Neural progenitor cell (in vitro differentiated cells): ENCODE data around the gene SLC4A4. TPM values are rescaled to one million over a fixed set of nuclear protein-coding genes. Genes with fewer than 3 reads are reported as not detected.

ENCODE experiments used
- DNase-seq: peaks from one replicate; pipeline ENCODE4 v3.0.0-alpha.2; 2016; ENCODE audit warnings: low spot score
- H2AFZ ChIP-seq: fragments of 200-600 bp; sonication (generic); replicated peaks from 2 replicates; pipeline ENCODE4 v1.6.1; 2016; ENCODE audit warnings: antibody characterized with exemption
- H3F3A ChIP-seq: fragments of 200-600 bp; sonication (generic); 2 replicates; pipeline ENCODE4 v1.6.1; 2016; ENCODE audit warnings: antibody characterized with exemption, low read depth
- H3K27ac ChIP-seq: fragments of 200-600 bp; sonication (generic); 2 replicates; pipeline ENCODE4 v1.5.1; 2016; ENCODE audit warnings: mild to moderate bottlenecking
- H3K27me3 ChIP-seq: fragments of 200-600 bp; sonication (generic); 2 replicates; pipeline ENCODE4 v1.6.1; 2016; ENCODE audit warnings: mild to moderate bottlenecking, moderate library complexity
- H3K36me3 ChIP-seq: fragments of 200-600 bp; sonication (generic); 2 replicates; pipeline ENCODE4 v1.5.1; 2016
- H3K4me1 ChIP-seq: fragments of 200-600 bp; sonication (generic); 2 replicates; pipeline ENCODE4 v1.6.1; 2016; ENCODE audit warnings: mixed run types
- H3K4me2 ChIP-seq: fragments of 200-600 bp; sonication (generic); 2 replicates; pipeline ENCODE4 v1.6.1; 2016
- H3K4me3 ChIP-seq: fragments of 200-600 bp; sonication (generic); 2 replicates; pipeline ENCODE4 v1.5.1; 2016
- H3K79me2 ChIP-seq: fragments of 200-600 bp; sonication (generic); 2 replicates; pipeline ENCODE4 v1.6.1; 2016; ENCODE audit warnings: low read depth
- H3K9ac ChIP-seq: fragments of 200-600 bp; sonication (generic); 2 replicates; pipeline ENCODE4 v1.6.1; 2016
- H3K9me3 ChIP-seq: fragments of 200-600 bp; sonication (generic); 2 replicates; pipeline ENCODE4 v1.5.1; 2016; ENCODE audit warnings: low read depth
- H4K20me1 ChIP-seq: fragments of 200-600 bp; sonication (generic); 2 replicates; pipeline ENCODE4 v1.6.1; 2016; ENCODE audit warnings: low read depth
- H3K27ac Mint-ChIP-seq: 3 replicates; pipeline ENCODE4 v1.8.0; 2021; ENCODE audit warnings: mixed read lengths
- H3K27me3 Mint-ChIP-seq: 2 replicates; pipeline ENCODE4 v1.8.0; 2022; ENCODE audit warnings: low read depth, mild to moderate bottlenecking, inconsistent platforms, moderate library complexity, mixed read lengths; ENCODE audit not compliant: insufficient read depth
- H3K36me3 Mint-ChIP-seq: 3 replicates; pipeline ENCODE4 v1.8.0; 2021; ENCODE audit warnings: mixed read lengths
- H3K4me1 Mint-ChIP-seq: 3 replicates; pipeline ENCODE4 v1.8.0; 2021; ENCODE audit warnings: mixed read lengths
- H3K4me3 Mint-ChIP-seq: 3 replicates; pipeline ENCODE4 v1.8.0; 2021; ENCODE audit warnings: mild to moderate bottlenecking, moderate library complexity, mixed read lengths
- H3K9me3 Mint-ChIP-seq: 3 replicates; pipeline ENCODE4 v1.8.0; 2020; ENCODE audit warnings: mixed read lengths
- EZH2 ChIP-seq: fragments of 200-600 bp; sonication (generic); IDR thresholded peaks from 2 replicates; pipeline ENCODE4 v1.6.1; 2017; ENCODE audit warnings: antibody characterized with exemption, mild to moderate bottlenecking, moderate library complexity
- EZH2phosphoT487 ChIP-seq: fragments of 200-600 bp; sonication (generic); IDR thresholded peaks from 2 replicates; pipeline ENCODE4 v1.6.1; 2017; ENCODE audit warnings: antibody characterized with exemption
- total RNA-seq: library from RNA; depleted of rRNA; stranded (reverse); fragments of >200 nt; gene quantifications from 2 replicates; pipeline ENCODE4 v1.2.3, GENCODE V29; 2015; ENCODE audit warnings: low replicate concordance
- TF ChIP-seq, protein P1 (sequence below): fragments of 200-600 bp; sonication (generic); IDR thresholded peaks from 2 replicates; pipeline ENCODE4 v1.5.1; 2017; ENCODE audit warnings: antibody characterized with exemption, mild to moderate bottlenecking

Gene SLC4A4
- total RNA-seq, 1 donor from 2014 or later, result not detected

DNA sequence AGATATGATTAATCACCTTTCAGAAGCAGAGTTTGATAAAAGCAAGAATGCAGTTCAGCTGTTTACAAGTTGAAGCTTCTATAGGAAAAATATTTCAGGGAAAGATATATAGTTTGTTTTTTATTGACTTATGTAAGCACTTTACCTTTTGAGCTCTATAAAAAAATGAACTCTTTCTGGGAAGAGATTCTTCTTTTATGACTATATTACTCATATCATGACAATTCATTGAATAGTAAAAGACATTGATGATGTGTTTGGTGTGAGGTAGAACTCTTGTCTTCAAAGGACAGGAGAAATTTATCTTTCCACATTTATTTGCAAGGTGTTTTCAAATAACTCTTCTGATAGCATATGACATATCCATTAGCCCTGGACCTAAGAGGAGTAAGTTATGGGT lies 156.6 kb downstream of the SLC4A4 start:
- no peak overlapping the region for H3K4me3 Mint-ChIP-seq
- no peaks in the 10 kb centered on the region for H3K4me1 ChIP-seq
- H3K9ac ChIP-seq, result no peak overlapping the region
- no peaks in the 10 kb centered on the region for H3K27me3 ChIP-seq
- H3K27ac ChIP-seq, result no peak overlapping the region
- H3K4me3 ChIP-seq, result no peak overlapping the region
- no peaks in the 10 kb centered on the region for H3K79me2 ChIP-seq
- no peaks in the 10 kb centered on the region for H3K4me1 Mint-ChIP-seq
- no peak for DNase-seq
- no peaks in the 10 kb centered on the region for H4K20me1 ChIP-seq
- no peaks in the 10 kb centered on the region for H3K36me3 Mint-ChIP-seq
- no peaks in the 10 kb centered on the region for H3K9me3 Mint-ChIP-seq
- H3K36me3 ChIP-seq, result no peaks in the 10 kb centered on the region
- TF ChIP-seq EZH2, result no peak
- TF ChIP-seq, protein P1, sequence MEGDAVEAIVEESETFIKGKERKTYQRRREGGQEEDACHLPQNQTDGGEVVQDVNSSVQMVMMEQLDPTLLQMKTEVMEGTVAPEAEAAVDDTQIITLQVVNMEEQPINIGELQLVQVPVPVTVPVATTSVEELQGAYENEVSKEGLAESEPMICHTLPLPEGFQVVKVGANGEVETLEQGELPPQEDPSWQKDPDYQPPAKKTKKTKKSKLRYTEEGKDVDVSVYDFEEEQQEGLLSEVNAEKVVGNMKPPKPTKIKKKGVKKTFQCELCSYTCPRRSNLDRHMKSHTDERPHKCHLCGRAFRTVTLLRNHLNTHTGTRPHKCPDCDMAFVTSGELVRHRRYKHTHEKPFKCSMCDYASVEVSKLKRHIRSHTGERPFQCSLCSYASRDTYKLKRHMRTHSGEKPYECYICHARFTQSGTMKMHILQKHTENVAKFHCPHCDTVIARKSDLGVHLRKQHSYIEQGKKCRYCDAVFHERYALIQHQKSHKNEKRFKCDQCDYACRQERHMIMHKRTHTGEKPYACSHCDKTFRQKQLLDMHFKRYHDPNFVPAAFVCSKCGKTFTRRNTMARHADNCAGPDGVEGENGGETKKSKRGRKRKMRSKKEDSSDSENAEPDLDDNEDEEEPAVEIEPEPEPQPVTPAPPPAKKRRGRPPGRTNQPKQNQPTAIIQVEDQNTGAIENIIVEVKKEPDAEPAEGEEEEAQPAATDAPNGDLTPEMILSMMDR, result no peak
- no peak for TF ChIP-seq EZH2phosphoT487
- H3K9me3 ChIP-seq, result no peaks in the 10 kb centered on the region
- H3K27me3 Mint-ChIP-seq, result no peaks in the 10 kb centered on the region
- no peaks in the 10 kb centered on the region for H3F3A ChIP-seq
- H2AFZ ChIP-seq, result no peak overlapping the region
- no peak overlapping the region for H3K27ac Mint-ChIP-seq
- H3K4me2 ChIP-seq, result no peak overlapping the region

DNA sequence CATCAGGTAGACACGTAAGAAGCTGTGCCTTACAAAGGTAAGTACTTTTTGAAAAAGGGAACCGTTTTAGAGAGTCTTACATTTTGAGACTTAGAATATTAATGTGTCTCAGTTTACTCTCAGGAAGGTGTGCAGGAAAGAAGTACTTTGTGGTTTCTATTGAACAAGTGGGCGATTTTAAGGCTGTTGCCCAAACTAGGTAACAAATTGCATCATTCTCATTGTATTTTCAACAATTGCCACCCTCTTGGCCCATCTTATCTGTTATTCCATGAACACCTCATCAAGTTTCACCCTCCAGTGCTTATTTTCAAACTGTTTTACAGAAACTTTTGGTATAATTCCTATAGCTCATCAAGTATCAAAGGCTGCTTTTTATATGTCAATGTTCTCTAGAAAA lies 158.3 kb downstream of the SLC4A4 start:
- TF ChIP-seq EZH2phosphoT487 (no peak), EZH2 (no peak)
- TF ChIP-seq, protein P1, result no peak
- Mint-ChIP-seq H3K4me1 (no peaks in the 10 kb centered on the region), H3K4me3 (no peak overlapping the region), H3K9me3 (no peaks in the 10 kb centered on the region), H3K27ac (no peak overlapping the region), H3K36me3 (no peaks in the 10 kb centered on the region), H3K27me3 (no peaks in the 10 kb centered on the region)
- H3K79me2 ChIP-seq, result no peaks in the 10 kb centered on the region
- DNase-seq, result no peak
- no peaks in the 10 kb centered on the region for H3K27me3 ChIP-seq
- no peaks in the 10 kb centered on the region for H4K20me1 ChIP-seq
- no peaks in the 10 kb centered on the region for H3F3A ChIP-seq
- no peak overlapping the region for H2AFZ ChIP-seq
- H3K4me2 ChIP-seq, result no peak overlapping the region
- H3K4me1 ChIP-seq, result no peaks in the 10 kb centered on the region
- no peak overlapping the region for H3K27ac ChIP-seq
- H3K9me3 ChIP-seq, result no peaks in the 10 kb centered on the region
- H3K36me3 ChIP-seq, result no peaks in the 10 kb centered on the region
- H3K9ac ChIP-seq, result no peak overlapping the region
- H3K4me3 ChIP-seq, result no peak overlapping the region

DNA sequence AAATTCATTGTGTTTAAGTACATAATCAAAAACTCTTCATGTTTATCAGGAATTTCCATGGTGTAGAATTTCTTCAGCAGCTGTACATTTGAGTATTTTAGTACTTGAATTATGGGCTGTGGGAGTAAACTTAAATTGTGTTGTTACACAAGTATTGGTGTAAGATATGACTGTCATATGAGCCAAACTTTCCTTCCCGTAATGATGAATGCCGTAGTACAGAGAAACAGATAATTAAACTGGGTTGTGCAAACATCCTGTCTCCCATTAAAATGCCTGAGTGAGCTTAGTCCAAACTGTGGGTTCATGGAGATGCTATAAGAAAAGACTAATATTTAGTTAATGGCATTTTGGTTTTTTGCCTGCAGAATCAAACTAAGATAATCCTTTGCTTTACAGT lies 159.2 kb downstream of the SLC4A4 start:
- H3K9ac ChIP-seq, result no peak overlapping the region
- no peak overlapping the region for H3K27ac ChIP-seq
- Mint-ChIP-seq H3K9me3 (no peaks in the 10 kb centered on the region), H3K4me1 (no peaks in the 10 kb centered on the region), H3K27me3 (no peaks in the 10 kb centered on the region), H3K4me3 (no peak overlapping the region), H3K36me3 (no peaks in the 10 kb centered on the region), H3K27ac (no peak overlapping the region)
- no peak for DNase-seq
- no peaks in the 10 kb centered on the region for H3K79me2 ChIP-seq
- TF ChIP-seq, protein P1, result no peak
- no peak for TF ChIP-seq EZH2
- no peak for TF ChIP-seq EZH2phosphoT487
- no peaks in the 10 kb centered on the region for H3K4me1 ChIP-seq
- H3K4me2 ChIP-seq, result no peak overlapping the region
- no peaks in the 10 kb centered on the region for H3K36me3 ChIP-seq
- H3K4me3 ChIP-seq, result no peak overlapping the region
- no peaks in the 10 kb centered on the region for H3K27me3 ChIP-seq
- no peaks in the 10 kb centered on the region for H3K9me3 ChIP-seq
- no peaks in the 10 kb centered on the region for H3F3A ChIP-seq
- H4K20me1 ChIP-seq, result no peaks in the 10 kb centered on the region
- no peak overlapping the region for H2AFZ ChIP-seq
